HG02870 (cell line): ENCODE results near the gene KRT77.

Source experiments
- ATAC-seq: cut with Tn5 transposase; IDR thresholded peaks from one replicate; pipeline ENCODE4 v1.9.1; 2021; ENCODE audit warnings: mild to moderate bottlenecking, moderate library complexity; ENCODE audit not compliant: unreplicated experiment

Gene KRT77

GRCh38 chr12:52658196-52658595, 45.1 kb downstream of the KRT77 start:
- ATAC-seq, result no peak

GRCh38 chr12:52657250-52657902, 45.9 kb downstream of the KRT77 start:
- no peak for ATAC-seq

- no peak for ATAC-seq
Observed at GRCh38 chr12:52656616-52657015, 46.7 kb downstream of the KRT77 start.

- ATAC-seq, result no peak
Observed at GRCh38 chr12:52655720-52656124, 47.6 kb downstream of the KRT77 start.

- no peak for ATAC-seq
Observed at GRCh38 chr12:52655251-52655650, 48.1 kb downstream of the KRT77 start.

- no peak for ATAC-seq
Observed at GRCh38 chr12:52651726-52652261, 51.5 kb downstream of the KRT77 start, which contains the start of gene KRT2. Gene KRT2, minus strand, starts transcription at chr12:52652211. Its CDS starts 69 bp downstream, at chr12:52652142.

GRCh38 chr12:52650520-52651081, 52.7 kb downstream of the KRT77 start:
- ATAC-seq, result no peak

- ATAC-seq, result no peak
Observed at GRCh38 chr12:52649066-52649465, 54.3 kb downstream of the KRT77 start.

GRCh38 chr12:52648012-52648550, 55.2 kb downstream of the KRT77 start:
- no peak for ATAC-seq

- no peak for ATAC-seq
Observed at GRCh38 chr12:52647601-52648000, 55.7 kb downstream of the KRT77 start.

GRCh38 chr12:52646613-52647012, 56.7 kb downstream of the KRT77 start:
- no peak for ATAC-seq

GRCh38 chr12:52645982-52646381, 57.3 kb downstream of the KRT77 start:
- no peak for ATAC-seq

GRCh38 chr12:52645120-52645761, 58.1 kb downstream of the KRT77 start:
- no peak for ATAC-seq

- ATAC-seq, result no peak
Observed at GRCh38 chr12:52644078-52644415, 59.3 kb downstream of the KRT77 start.

GRCh38 chr12:52643233-52644077, 59.9 kb downstream of the KRT77 start:
- ATAC-seq, result no peak

GRCh38 chr12:52641468-52641867, 61.9 kb downstream of the KRT77 start:
- ATAC-seq, result no peak
